T47D (cell line): ENCODE data around the gene BCL11B.

Experiments
- DNase-seq, 2 experiments: peaks; one replicate each; pipeline versions ENCODE4 v3.0.0 to v3.0.0-alpha.2; 2011 to 2012; ENCODE audit warnings: low read depth in 1 of 2, low spot score in 1 of 2
- JUND ChIP-seq: IDR thresholded peaks from 2 replicates; pipeline ENCODE4 v1.6.1; 2012; ENCODE audit warnings: low read depth
- in situ Hi-C: cut with HindIII; loops from 2 replicates; pipeline ENCODE4 v1.10.0; 2016; ENCODE audit warnings: low sequenced_read_pairs, low pct_unique_long_range_greater_than_20kb

BCL11B gene

GRCh38 chr14:99244367-99244901 lies 27.6 kb downstream of the BCL11B start:
- in situ Hi-C loops: no loop called here
- no peak for DNase-seq
- no peak for TF ChIP-seq JUND

DNA sequence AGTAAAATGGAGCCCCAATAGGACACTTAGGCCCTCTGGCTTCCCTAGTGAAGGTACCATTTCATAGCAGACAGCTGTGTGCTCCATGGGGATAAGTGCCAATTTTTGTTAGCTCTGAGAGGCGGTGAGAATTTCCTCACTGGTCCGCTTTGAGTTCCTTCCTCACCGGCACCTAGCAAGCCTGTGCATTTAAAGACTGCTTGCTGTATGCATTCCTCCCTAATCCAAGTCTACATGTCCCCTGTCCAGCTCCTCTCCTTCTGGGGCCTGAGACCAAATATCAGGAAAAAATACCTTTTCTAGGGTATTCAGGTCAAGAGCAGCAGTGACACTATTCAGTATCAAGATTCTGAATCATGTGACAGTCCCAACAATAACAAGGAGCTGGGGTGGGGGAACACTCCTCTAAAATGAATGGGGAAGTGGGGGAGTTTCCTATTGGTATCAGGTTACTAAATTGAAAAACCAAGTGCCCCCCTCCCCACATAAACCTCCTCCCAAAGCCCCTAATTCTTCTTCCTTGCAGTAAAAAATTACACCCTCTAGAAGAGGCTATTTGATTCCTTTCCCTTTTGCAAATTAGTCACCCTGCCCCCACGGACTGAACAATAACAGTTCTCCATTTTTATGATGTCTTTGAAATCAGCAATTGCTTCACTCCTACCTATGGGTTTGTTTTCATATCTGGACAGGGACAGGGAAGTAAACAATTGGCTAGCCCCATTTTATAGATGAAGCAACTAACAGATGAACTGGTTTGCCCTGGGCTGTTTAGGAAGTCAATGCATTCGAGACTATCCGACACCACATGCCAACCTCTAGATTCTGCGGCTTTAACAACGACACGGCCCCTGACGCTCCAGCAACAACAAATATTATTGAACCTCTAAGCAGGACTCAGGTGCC lies 28.9 kb downstream of the BCL11B start:
- in situ Hi-C loops: no loop called here
- no peak for DNase-seq
- no peak for TF ChIP-seq JUND

GRCh38 chr14:99242238-99242637 lies 29.8 kb downstream of the BCL11B start:
- TF ChIP-seq JUND: no peak
- in situ Hi-C loops: no loop called here
- DNase-seq: no peak

DNA sequence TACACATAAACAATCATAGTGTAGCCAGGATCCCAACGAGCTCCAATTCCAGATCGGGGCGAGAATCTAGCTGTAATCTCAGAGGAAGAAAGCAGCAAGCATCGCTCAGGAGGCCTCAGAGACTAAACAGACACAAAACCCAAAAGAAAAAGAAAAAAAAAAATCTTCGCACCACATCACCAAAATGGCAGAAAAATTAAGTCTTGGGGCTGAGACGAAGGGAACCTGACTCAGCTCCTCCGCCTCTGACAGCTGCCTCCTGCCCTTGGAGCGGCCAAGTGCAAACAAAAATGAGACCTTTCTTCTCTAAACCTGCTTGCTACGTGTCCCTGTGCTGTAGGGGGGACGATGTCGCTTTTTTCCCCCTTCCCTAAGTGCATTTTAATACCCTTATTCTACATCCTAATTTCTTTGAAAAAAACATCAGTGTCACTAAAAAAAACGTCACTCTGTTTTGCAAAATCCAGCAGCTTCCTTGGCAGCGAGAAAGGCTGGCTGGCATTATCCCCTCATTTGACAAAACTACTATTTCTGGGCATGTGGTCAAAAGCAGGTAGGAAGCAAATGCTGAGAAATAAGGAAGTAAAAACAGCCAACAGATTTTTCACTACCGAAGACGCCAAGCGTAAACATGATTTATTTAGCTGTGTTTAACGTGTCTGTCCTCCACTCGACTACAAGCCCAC lies 30.5 kb downstream of the BCL11B start:
- in situ Hi-C loops: no loop called here
- no peak for DNase-seq
- no peak for TF ChIP-seq JUND

DNA sequence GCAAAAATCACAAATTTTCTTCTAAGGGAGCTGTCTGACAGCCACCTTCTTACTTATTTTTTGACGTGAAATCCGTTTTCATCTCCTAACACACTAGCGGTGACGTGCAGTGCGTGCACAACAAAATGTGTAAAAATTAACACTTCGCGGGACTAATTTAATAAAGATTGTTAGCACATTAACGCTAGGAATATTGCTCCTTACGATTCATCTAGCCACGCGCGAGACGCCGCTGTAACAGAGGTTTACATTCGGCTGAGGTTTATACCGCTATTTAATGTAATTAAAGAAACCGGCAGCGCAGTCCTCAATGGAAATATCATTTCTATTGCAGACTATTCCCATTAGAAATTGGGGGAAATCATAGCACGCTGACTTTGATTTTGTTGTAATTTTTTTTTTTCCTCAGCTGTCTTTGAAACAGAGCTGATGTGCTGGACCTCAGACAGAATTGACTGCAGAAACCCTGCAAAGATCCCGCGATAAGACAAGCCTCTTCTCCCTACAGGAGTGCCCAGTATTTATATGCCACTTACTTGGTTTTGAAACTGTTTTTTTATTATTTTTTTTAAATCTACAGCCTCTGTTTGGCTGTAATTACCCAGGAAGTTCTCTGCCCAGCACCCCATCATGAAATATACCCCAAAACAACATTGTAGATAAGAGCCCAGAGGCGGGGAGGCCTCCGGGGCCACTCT lies 31.2 kb downstream of the BCL11B start:
- no peak for DNase-seq
- in situ Hi-C loops: no loop called here
- no peak for TF ChIP-seq JUND

DNA sequence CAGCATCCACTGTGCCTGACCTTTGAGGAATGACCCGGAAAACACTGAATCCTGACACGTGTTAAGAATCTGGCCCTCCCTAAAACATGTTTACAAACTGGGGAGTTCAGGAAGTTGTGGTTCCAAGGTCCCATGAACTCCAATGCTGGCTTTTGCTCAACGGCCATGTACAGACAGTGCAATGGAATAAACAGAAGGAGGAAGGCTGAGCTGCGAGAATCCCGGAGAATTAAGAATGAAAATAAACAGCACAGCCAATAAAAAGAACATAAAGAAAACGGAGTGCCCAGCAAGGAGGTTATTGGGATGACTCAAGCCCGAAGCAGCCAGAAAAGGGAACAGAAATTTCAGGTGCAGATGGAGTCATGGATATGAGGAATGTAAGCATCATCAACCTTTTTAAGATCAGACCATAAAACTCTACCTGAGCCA lies 32.3 kb downstream of the BCL11B start:
- no peak for TF ChIP-seq JUND
- in situ Hi-C loops: no loop called here

DNA sequence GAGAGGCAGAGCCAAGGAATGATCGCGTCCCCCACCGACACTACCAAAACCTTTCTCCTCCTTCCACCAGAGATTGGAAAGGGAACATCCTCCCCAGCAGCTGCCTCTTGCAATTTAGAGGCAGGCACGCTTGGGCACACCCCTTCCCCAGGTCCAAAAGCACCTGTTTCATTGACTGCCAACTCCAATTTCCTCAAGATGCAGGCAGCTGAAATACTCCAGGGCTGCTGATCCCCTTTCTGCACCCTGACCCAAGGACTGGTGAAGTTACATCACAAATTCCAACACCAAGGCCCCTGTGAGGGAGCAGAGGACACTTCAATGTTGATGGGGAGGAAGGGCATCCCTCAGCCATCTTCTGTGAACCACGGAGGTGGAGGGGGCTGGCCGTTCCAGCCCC lies 33.8 kb downstream of the BCL11B start:
- in situ Hi-C loops: no loop called here
- no peak for TF ChIP-seq JUND
- DNase-seq: no peak

More for the DNA sequence above, 32.3 kb downstream of the BCL11B start:
- no peak for DNase-seq

DNA sequence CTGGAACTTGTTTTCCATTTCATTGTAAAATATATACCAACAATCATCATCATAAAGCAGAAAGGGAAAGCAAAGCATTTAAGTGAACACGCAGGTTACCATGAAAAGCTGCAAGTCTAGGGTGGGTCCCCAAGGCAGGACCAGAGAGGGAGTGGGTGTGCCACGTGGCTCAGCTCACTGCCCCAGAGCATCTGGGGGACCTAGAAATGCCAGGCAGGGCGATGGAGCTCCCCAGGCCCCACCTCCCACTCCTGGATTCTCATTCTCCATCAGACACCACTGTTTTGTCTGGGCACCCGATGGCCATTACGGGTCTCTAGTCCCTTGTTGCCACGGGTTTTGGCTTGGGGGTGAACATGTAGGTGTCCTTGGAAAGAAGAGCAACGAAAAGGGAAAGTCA lies 34.7 kb downstream of the BCL11B start:
- in situ Hi-C loops: no loop called here
- no peak for DNase-seq
- no peak for TF ChIP-seq JUND

GRCh38 chr14:99236386-99237138 lies 35.4 kb downstream of the BCL11B start:
- no peak for DNase-seq
- in situ Hi-C loops: no loop called here

GRCh38 chr14:99235582-99236320 lies 36.2 kb downstream of the BCL11B start:
- in situ Hi-C loops: no loop called here
- no peak for TF ChIP-seq JUND
- DNase-seq: no peak

More at GRCh38 chr14:99236386-99237138, 35.4 kb downstream of the BCL11B start:
- TF ChIP-seq JUND: no peak

DNA sequence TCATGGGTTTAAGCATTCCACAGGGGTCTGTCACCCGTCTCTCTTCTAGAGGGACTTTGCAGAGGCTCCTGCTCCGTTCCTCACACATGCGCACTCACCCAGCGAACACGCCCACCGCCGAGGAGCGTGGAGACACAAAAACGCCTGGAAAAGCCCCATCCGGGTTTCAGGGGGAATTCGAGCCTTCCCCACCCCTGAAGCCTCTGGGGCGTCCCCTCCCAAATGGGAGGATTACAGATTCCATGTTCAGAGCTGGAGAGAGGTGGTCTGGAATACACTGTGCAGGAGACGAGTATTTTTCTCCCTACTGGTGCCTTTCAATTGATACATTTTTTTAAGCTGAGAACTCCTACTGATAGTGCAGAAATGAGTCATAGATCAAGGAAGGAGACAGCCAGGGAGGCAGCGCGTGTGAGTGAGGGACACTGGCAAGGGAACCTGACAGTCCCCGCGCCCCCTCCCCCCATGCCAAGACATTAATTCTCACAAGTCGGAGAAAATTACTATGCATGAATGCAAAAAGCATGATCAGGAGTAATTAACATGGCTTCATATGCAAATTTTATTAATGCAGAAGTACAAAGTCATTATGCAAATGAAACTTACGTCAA lies 36.9 kb downstream of the BCL11B start:
- no peak for DNase-seq
- TF ChIP-seq JUND: no peak
- in situ Hi-C loops: no loop called here
